Endothelial cell of umbilical vein (primary cell): ENCODE data around the gene ZNF557.

Experiments
- MAX ChIP-seq: IDR thresholded peaks from 2 replicates; pipeline ENCODE4 v1.6.1; 2011; ENCODE audit not compliant: insufficient read depth, insufficient read length
- POLR2A ChIP-seq: IDR thresholded peaks from 2 replicates; pipeline ENCODE4 v1.6.1; 2012; ENCODE audit warnings: low read depth, mild to moderate bottlenecking, control low read depth, low read length
- TF ChIP-seq, protein P1 (sequence below), 2 donors: IDR thresholded peaks; 1 replicate in 1 of 2; 2 replicates in 1 of 2; pipeline ENCODE4 v1.5.1; 2011; ENCODE audit warnings: low read length in 2 of 2, mild to moderate bottlenecking in 2 of 2, moderate library complexity in 2 of 2, control low read depth in 1 of 2, inconsistent platforms in 1 of 2, low read depth in 1 of 2; ENCODE audit not compliant: insufficient read depth in 1 of 2; ENCODE audit errors: extremely low read depth in 1 of 2

GRCh38 chr19:7067716-7068115, 1.8 kb upstream of the ZNF557 start:
- TF ChIP-seq, protein P1, sequence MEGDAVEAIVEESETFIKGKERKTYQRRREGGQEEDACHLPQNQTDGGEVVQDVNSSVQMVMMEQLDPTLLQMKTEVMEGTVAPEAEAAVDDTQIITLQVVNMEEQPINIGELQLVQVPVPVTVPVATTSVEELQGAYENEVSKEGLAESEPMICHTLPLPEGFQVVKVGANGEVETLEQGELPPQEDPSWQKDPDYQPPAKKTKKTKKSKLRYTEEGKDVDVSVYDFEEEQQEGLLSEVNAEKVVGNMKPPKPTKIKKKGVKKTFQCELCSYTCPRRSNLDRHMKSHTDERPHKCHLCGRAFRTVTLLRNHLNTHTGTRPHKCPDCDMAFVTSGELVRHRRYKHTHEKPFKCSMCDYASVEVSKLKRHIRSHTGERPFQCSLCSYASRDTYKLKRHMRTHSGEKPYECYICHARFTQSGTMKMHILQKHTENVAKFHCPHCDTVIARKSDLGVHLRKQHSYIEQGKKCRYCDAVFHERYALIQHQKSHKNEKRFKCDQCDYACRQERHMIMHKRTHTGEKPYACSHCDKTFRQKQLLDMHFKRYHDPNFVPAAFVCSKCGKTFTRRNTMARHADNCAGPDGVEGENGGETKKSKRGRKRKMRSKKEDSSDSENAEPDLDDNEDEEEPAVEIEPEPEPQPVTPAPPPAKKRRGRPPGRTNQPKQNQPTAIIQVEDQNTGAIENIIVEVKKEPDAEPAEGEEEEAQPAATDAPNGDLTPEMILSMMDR (IDR thresholded peaks at IDR 0.05; ENCODE audit: extremely low read depth in 1 of 2, insufficient read depth in 1 of 2, low read depth in 1 of 2, low read length in 2 of 2): no peak
- TF ChIP-seq POLR2A (no peak), MAX (no peak)
